H9 (cell line): ENCODE data around the gene SCUBE2. TPM values are rescaled to one million over a fixed set of nuclear protein-coding genes. Genes with fewer than 3 reads are reported as not detected.

Experiments used
- DNase-seq: peaks from one replicate; pipeline ENCODE4 v3.0.0-alpha.2; 2017
- H2AFZ ChIP-seq: one replicate; pipeline ENCODE4 v1.6.1; 2013; ENCODE audit warnings: mild to moderate bottlenecking, low read length, control low read depth, moderate library complexity
- H2AK5ac ChIP-seq: 2 replicates; pipeline ENCODE4 v1.6.1; 2013; ENCODE audit warnings: low read length, control low read depth, mixed read lengths; ENCODE audit not compliant: insufficient read length
- H2BK120ac ChIP-seq: one replicate; pipeline ENCODE4 v1.6.1; 2013; ENCODE audit warnings: low read depth, mild to moderate bottlenecking, low read length, control low read depth, inconsistent platforms; ENCODE audit not compliant: poor library complexity, severe bottlenecking
- H2BK12ac ChIP-seq: 2 replicates; pipeline ENCODE4 v1.6.1; 2013; ENCODE audit warnings: low read length, control low read depth, mixed read lengths, low read depth; ENCODE audit not compliant: insufficient read length
- H2BK15ac ChIP-seq: 2 replicates; pipeline ENCODE4 v1.6.1; 2013; ENCODE audit warnings: low read depth, low read length, control low read depth
- H2BK20ac ChIP-seq: one replicate; pipeline ENCODE4 v1.6.1; 2013; ENCODE audit warnings: low read depth, mild to moderate bottlenecking, low read length, control low read depth, inconsistent platforms; ENCODE audit not compliant: poor library complexity, severe bottlenecking
- H2BK5ac ChIP-seq: 2 replicates; pipeline ENCODE4 v1.6.1; 2013; ENCODE audit warnings: low read length, control low read depth, mixed read lengths; ENCODE audit not compliant: insufficient read length
- H3K14ac ChIP-seq: 2 replicates; pipeline ENCODE4 v1.6.1; 2013; ENCODE audit warnings: low read length, control low read depth; ENCODE audit not compliant: insufficient read depth
- H3K18ac ChIP-seq: 2 replicates; pipeline ENCODE4 v1.6.1; 2013; ENCODE audit warnings: low read depth, mild to moderate bottlenecking, mixed read lengths, low read length, control low read depth; ENCODE audit not compliant: insufficient read length
- H3K23ac ChIP-seq: 2 replicates; pipeline ENCODE4 v1.6.1; 2013; ENCODE audit warnings: low read length, control low read depth, mixed read lengths, low read depth; ENCODE audit not compliant: insufficient read length
- H3K23me2 ChIP-seq: 2 replicates; pipeline ENCODE4 v1.6.1; 2013; ENCODE audit warnings: low read depth, mild to moderate bottlenecking, mixed read lengths, low read length, control low read depth; ENCODE audit not compliant: insufficient read length, poor library complexity, severe bottlenecking
- H3K27ac ChIP-seq: 2 replicates; pipeline ENCODE4 v1.5.1; 2013; ENCODE audit warnings: low read length, control low read depth, mixed read lengths, low read depth; ENCODE audit not compliant: insufficient read length
- H3K27me3 ChIP-seq: 2 replicates; pipeline ENCODE4 v1.6.1; 2013; ENCODE audit warnings: low read length, control low read depth, inconsistent platforms; ENCODE audit not compliant: insufficient read depth
- H3K4ac ChIP-seq: 2 replicates; pipeline ENCODE4 v1.6.1; 2013; ENCODE audit warnings: low read depth, mild to moderate bottlenecking, control low read depth, inconsistent platforms, low read length, moderate library complexity
- H3K4me1 ChIP-seq: 2 replicates; pipeline ENCODE4 v1.6.1; 2013; ENCODE audit warnings: low read length, control low read depth, inconsistent platforms; ENCODE audit not compliant: insufficient read depth
- H3K4me2 ChIP-seq: 2 replicates; pipeline ENCODE4 v1.6.1; 2013; ENCODE audit warnings: low read length, control low read depth, mixed read lengths; ENCODE audit not compliant: insufficient read length, insufficient read depth
- H3K56ac ChIP-seq: 2 replicates; pipeline ENCODE4 v1.6.1; 2013; ENCODE audit warnings: low read depth, mild to moderate bottlenecking, mixed read lengths, low read length, control low read depth; ENCODE audit not compliant: insufficient read length
- H3K79me1 ChIP-seq: 2 replicates; pipeline ENCODE4 v1.6.1; 2013; ENCODE audit warnings: low read depth, mild to moderate bottlenecking, moderate library complexity, low read length, control low read depth, inconsistent platforms; ENCODE audit not compliant: insufficient read depth, poor library complexity, severe bottlenecking
- H3K79me2 ChIP-seq: 2 replicates; pipeline ENCODE4 v1.6.1; 2013; ENCODE audit warnings: low read length, control low read depth, inconsistent platforms; ENCODE audit not compliant: insufficient read depth
- H3K9ac ChIP-seq: 2 replicates; pipeline ENCODE4 v1.6.1; 2013; ENCODE audit warnings: low read length, control low read depth, mixed read lengths; ENCODE audit not compliant: insufficient read length; ENCODE audit errors: extremely low read depth
- H3K9me3 ChIP-seq: one replicate; pipeline ENCODE4 v1.6.1; 2013; ENCODE audit warnings: low read depth, low read length, inconsistent platforms; ENCODE audit not compliant: control insufficient read depth
- H3T11ph ChIP-seq: one replicate; pipeline ENCODE4 v1.6.1; 2013; ENCODE audit warnings: mild to moderate bottlenecking, low read length, control low read depth, inconsistent platforms
- H4K20me1 ChIP-seq: one replicate; pipeline ENCODE4 v1.6.1; 2013; ENCODE audit not compliant: control insufficient read depth, insufficient read length, insufficient read depth
- H4K5ac ChIP-seq: 2 replicates; pipeline ENCODE4 v1.6.1; 2013; ENCODE audit warnings: low read depth, mild to moderate bottlenecking, mixed read lengths, low read length, control low read depth; ENCODE audit not compliant: insufficient read length
- H4K8ac ChIP-seq: replicated peaks from 2 replicates; pipeline ENCODE4 v1.6.1; 2013; ENCODE audit warnings: low read length, control low read depth, mixed read lengths, low read depth; ENCODE audit not compliant: insufficient read length
- H4K91ac ChIP-seq: 2 replicates; pipeline ENCODE4 v1.6.1; 2013; ENCODE audit warnings: low read depth, mild to moderate bottlenecking, moderate library complexity, mixed read lengths, low read length, control low read depth; ENCODE audit not compliant: insufficient read length
- H3K27ac Mint-ChIP-seq, 3 experiments: 2 replicates in 2 of 3; 3 replicates in 1 of 3; pipeline ENCODE4 v1.8.0; 2020 to 2021; ENCODE audit warnings: mixed read lengths in 3 of 3, mild to moderate bottlenecking in 1 of 3, moderate library complexity in 1 of 3
- H3K27me3 Mint-ChIP-seq: 2 replicates; pipeline ENCODE4 v1.8.0; 2021; ENCODE audit warnings: low read depth, mild to moderate bottlenecking, moderate library complexity, mixed read lengths
- H3K36me3 Mint-ChIP-seq, 3 experiments: 2 replicates in 2 of 3; 3 replicates in 1 of 3; pipeline ENCODE4 v1.8.0; 2020 to 2021; ENCODE audit warnings: low read depth in 3 of 3, mixed read lengths in 3 of 3; ENCODE audit not compliant: insufficient read depth in 1 of 3
- H3K4me1 Mint-ChIP-seq, 2 experiments: 2 replicates each; pipeline ENCODE4 v1.8.0; 2020; ENCODE audit warnings: mixed read lengths in 2 of 2
- H3K4me3 Mint-ChIP-seq, 2 experiments: 2 replicates in 1 of 2; 3 replicates in 1 of 2; pipeline ENCODE4 v1.8.0; 2020 to 2021; ENCODE audit warnings: mild to moderate bottlenecking in 2 of 2, mixed read lengths in 2 of 2, moderate library complexity in 1 of 2
- H3K9me3 Mint-ChIP-seq, 2 experiments: 2 replicates in 1 of 2; 3 replicates in 1 of 2; pipeline ENCODE4 v1.8.0; 2020; ENCODE audit warnings: mild to moderate bottlenecking in 2 of 2, mixed read lengths in 2 of 2, moderate library complexity in 1 of 2
- WGBS: extraction: QIAGEN DNeasy Blood & Tissue Kit; methylation state at CpG from one replicate; pipeline ENCODE4 v1.1.7; 2013; ENCODE audit warnings: missing lambda C conversion rate, low lambda C conversion rate, mixed read lengths; ENCODE audit not compliant: insufficient read length; ENCODE audit errors: extremely low coverage; 5-methylcytosine and 5-hydroxymethylcytosine counted together
- total RNA-seq: library from RNA; stranded (reverse); gene quantifications from 2 replicates; pipeline ENCODE4 v1.2.1, GENCODE V29; 2021
- TF ChIP-seq, protein P1 (sequence below): fragments of 200-600 bp; sonication (generic); conservative IDR thresholded peaks from 3 replicates; pipeline ENCODE4 v1.8.0; 2021; ENCODE audit warnings: antibody characterized with exemption, mild to moderate bottlenecking

SCUBE2 gene
- total RNA-seq, 1 experiment from 2014 or later: 1.6 TPM

- no peaks in the 10 kb centered on the region for H3K36me3 Mint-ChIP-seq
- no peak overlapping the region for H3K56ac ChIP-seq
These were observed 52.9 kb downstream of the SCUBE2 start for GRCh38 chr11:9038541-9038940.

More at GRCh38 chr11:9038541-9038940, 52.9 kb downstream of the SCUBE2 start:
- H3T11ph ChIP-seq: no peak overlapping the region
- no peak overlapping the region for H4K5ac ChIP-seq
- no peak overlapping the region for H2BK5ac ChIP-seq
- no peak overlapping the region for H3K18ac ChIP-seq
- H3K4ac ChIP-seq: no peak overlapping the region
- no peak overlapping the region for H3K14ac ChIP-seq
- no peak overlapping the region for H3K4me3 Mint-ChIP-seq
- no peak overlapping the region for H2BK12ac ChIP-seq
- H2AFZ ChIP-seq: no peak overlapping the region
- no peak overlapping the region for H2BK120ac ChIP-seq
- no peaks in the 10 kb centered on the region for H3K79me1 ChIP-seq
- H3K4me1 ChIP-seq: no peaks in the 10 kb centered on the region; the same call in 1 of the 2 replicates
- H2AK5ac ChIP-seq: no peak overlapping the region
- no peak for DNase-seq
- no peak overlapping the region for H3K27ac ChIP-seq
- no peaks in the 10 kb centered on the region for H3K27me3 ChIP-seq
- no peak overlapping the region for H3K23ac ChIP-seq
- peaks cover 31 to 32% of the 10 kb centered on the region in 2 experiments for H3K4me1 Mint-ChIP-seq
- peaks cover 7% of the 10 kb centered on the region for H3K27me3 Mint-ChIP-seq
- no peak overlapping the region for H3K27ac Mint-ChIP-seq
- H4K20me1 ChIP-seq: no peaks in the 10 kb centered on the region
- H3K9me3 ChIP-seq: no peaks in the 10 kb centered on the region
- H3K9me3 Mint-ChIP-seq: no peaks in the 10 kb centered on the region
- WGBS: no CpG with 5 or more reads among the region's 3 CpGs
- no peak overlapping the region for H2BK15ac ChIP-seq
- no peaks in the 10 kb centered on the region for H3K23me2 ChIP-seq
- H3K9ac ChIP-seq: no peak overlapping the region
- H3K79me2 ChIP-seq: no peaks in the 10 kb centered on the region
- H2BK20ac ChIP-seq: no peak overlapping the region
- H4K8ac ChIP-seq: no peak overlapping the region
- H4K91ac ChIP-seq: no peak overlapping the region
- no peak overlapping the region for H3K4me2 ChIP-seq
- TF ChIP-seq, protein P1, sequence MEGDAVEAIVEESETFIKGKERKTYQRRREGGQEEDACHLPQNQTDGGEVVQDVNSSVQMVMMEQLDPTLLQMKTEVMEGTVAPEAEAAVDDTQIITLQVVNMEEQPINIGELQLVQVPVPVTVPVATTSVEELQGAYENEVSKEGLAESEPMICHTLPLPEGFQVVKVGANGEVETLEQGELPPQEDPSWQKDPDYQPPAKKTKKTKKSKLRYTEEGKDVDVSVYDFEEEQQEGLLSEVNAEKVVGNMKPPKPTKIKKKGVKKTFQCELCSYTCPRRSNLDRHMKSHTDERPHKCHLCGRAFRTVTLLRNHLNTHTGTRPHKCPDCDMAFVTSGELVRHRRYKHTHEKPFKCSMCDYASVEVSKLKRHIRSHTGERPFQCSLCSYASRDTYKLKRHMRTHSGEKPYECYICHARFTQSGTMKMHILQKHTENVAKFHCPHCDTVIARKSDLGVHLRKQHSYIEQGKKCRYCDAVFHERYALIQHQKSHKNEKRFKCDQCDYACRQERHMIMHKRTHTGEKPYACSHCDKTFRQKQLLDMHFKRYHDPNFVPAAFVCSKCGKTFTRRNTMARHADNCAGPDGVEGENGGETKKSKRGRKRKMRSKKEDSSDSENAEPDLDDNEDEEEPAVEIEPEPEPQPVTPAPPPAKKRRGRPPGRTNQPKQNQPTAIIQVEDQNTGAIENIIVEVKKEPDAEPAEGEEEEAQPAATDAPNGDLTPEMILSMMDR: no peak
